Type B pancreatic cell (in vitro differentiated cells): ENCODE results near the gene PASK. TPM values are rescaled to one million over a fixed set of nuclear protein-coding genes. Genes with fewer than 3 reads are reported as not detected.

Experiments used
- DNase-seq: peaks from one replicate; pipeline ENCODE4 v3.0.0; 2021; ENCODE audit warnings: mixed read lengths; ENCODE audit not compliant: unreplicated experiment; ENCODE audit errors: extremely low spot score
- H3K27ac Mint-ChIP-seq: 2 replicates; pipeline ENCODE4 v1.8.0; 2021; ENCODE audit warnings: mild to moderate bottlenecking, mixed read lengths
- H3K27me3 Mint-ChIP-seq: 2 replicates; pipeline ENCODE4 v1.8.0; 2021; ENCODE audit warnings: mixed read lengths
- H3K36me3 Mint-ChIP-seq: 2 replicates; pipeline ENCODE4 v1.8.0; 2021; ENCODE audit warnings: mixed read lengths
- H3K4me1 Mint-ChIP-seq: one replicate; pipeline ENCODE4 v1.8.0; 2021; ENCODE audit warnings: mixed read lengths; ENCODE audit not compliant: unreplicated experiment
- H3K4me3 Mint-ChIP-seq: 2 replicates; pipeline ENCODE4 v1.8.0; 2021; ENCODE audit warnings: mild to moderate bottlenecking, mixed read lengths
- H3K9me3 Mint-ChIP-seq: 2 replicates; pipeline ENCODE4 v1.8.0; 2021; ENCODE audit warnings: mixed read lengths
- total RNA-seq: library from RNA; stranded (reverse); gene quantifications from 2 replicates; pipeline ENCODE4 v1.2.1, GENCODE V29; 2021; ENCODE audit warnings: low replicate concordance
- TF ChIP-seq, protein P1 (sequence below): fragments of 200-600 bp; sonication (generic); conservative IDR thresholded peaks from 2 replicates; pipeline ENCODE4 v1.5.0; 2021; ENCODE audit warnings: antibody characterized with exemption, mild to moderate bottlenecking

The PASK gene
- total RNA-seq, 1 donor from 2014 or later = 50.9 TPM

DNA sequence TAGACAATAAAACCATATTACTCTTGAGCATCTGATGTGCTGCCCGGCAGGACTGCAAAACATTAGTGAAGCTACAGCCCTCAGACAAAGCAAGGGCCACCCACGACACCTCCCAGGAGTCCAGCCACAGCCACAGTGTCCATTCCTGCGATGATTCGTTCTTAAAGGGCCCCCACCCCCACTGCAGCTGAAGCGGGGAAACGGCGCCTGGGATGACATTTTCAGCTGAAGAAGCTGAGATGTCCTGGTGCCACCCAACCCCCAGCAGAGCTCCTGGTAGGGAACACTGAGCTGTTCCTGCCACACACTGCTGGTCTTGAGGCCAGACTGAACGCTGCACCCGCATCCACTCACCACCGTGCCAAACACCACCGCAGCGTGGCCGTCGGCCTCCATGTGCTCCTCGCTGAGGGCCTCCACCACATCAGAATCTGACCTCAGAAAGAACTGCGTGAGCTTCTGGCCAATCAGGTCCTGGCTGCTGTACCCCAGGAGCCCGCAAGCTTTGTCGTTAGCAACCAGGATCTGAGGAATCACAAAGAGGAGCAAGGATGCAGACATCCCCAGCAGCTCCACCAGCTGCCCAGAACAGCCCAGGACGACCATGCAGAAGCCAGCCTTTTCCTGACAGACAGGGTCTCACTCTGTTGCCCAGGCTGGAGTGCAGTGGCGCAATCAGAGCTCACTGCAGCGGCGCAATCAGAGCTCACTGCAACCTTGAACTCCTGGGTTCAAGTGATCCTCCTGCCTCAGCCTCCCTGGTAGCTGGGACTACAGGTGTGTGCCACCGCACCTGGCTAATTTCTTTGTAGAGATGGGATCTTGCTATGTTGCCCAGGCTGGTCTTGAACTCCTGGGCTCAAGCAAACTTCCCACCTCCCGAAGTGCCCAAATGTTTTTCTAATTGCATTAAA lies 9.5 kb downstream of the PASK start:
- Mint-ChIP-seq H3K36me3 (peaks cover 8% of the 10 kb centered on the region), H3K27me3 (no peaks in the 10 kb centered on the region), H3K4me1 (peaks cover 5% of the 10 kb centered on the region), H3K27ac (no peak overlapping the region), H3K9me3 (no peaks in the 10 kb centered on the region), H3K4me3 (no peak overlapping the region)
- DNase-seq = no peak
- TF ChIP-seq, protein P1, sequence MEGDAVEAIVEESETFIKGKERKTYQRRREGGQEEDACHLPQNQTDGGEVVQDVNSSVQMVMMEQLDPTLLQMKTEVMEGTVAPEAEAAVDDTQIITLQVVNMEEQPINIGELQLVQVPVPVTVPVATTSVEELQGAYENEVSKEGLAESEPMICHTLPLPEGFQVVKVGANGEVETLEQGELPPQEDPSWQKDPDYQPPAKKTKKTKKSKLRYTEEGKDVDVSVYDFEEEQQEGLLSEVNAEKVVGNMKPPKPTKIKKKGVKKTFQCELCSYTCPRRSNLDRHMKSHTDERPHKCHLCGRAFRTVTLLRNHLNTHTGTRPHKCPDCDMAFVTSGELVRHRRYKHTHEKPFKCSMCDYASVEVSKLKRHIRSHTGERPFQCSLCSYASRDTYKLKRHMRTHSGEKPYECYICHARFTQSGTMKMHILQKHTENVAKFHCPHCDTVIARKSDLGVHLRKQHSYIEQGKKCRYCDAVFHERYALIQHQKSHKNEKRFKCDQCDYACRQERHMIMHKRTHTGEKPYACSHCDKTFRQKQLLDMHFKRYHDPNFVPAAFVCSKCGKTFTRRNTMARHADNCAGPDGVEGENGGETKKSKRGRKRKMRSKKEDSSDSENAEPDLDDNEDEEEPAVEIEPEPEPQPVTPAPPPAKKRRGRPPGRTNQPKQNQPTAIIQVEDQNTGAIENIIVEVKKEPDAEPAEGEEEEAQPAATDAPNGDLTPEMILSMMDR = no peak

DNA sequence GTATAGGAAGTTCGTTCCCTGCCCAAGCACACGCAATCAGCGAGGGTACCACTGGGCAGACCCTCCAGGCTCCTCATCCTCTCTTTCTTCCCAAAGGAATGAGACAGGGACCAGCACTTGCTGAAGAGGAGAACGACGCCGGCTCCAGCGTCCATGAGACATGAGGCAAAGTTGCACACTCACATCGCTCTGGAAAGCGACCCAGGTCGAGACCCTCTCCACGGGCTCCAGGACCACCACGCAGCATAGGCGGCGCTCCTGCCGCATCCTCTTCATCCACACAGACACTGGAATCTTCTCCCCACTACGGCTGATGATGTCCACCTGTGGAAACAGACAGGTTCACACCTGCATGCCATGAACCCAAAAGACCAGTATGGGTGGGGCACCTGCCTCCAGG lies 10.8 kb downstream of the PASK start:
- TF ChIP-seq, protein P1 = no peak
- peaks cover 5% of the 10 kb centered on the region for H3K4me1 Mint-ChIP-seq
- peaks cover 8% of the 10 kb centered on the region for H3K36me3 Mint-ChIP-seq
- no peaks in the 10 kb centered on the region for H3K27me3 Mint-ChIP-seq
- DNase-seq = no peak
- H3K27ac Mint-ChIP-seq = no peak overlapping the region
- H3K4me3 Mint-ChIP-seq = no peak overlapping the region
- no peaks in the 10 kb centered on the region for H3K9me3 Mint-ChIP-seq

DNA sequence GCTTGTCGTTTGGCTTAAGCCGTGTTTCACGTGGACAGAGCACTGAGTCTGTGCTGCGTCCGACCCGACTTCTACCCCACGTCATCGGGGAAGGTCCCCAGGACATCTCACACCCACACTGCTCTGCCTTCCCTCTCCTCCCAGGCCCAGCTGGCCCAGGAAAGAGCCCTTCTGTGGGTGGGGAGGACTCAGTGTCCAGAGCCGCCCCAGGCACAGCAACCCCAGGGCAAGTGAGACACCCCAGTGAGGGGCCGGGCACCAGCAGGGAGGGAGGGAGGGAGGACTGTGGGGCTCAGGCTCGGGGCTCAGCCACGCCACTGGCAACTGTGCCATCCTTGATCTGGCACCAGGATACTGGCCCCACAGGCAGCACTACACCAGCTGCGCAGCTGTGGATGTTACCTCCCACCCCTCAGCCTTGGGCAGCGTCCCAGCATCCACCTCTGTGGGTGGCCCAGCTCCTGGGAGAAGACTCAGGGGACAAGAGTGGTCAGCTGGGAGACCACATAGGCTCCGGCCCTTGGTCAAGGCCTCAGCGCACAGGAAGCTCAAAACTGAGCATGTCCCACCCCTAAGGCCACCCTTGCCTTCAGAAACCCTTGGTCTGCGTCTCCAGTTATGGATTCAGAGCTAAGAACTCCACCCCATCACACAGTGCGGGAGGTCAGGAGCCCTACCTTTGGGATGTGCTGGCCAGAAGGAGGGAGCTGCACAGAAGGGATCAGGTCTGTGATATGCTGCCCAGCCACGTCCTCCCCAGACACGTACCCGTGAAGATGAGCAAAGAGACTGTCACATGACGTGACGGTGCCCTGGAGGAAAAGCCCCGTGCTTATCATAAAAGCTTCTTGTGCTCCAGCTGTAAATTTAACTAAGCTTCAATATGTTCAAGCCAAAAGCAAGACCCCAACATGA lies 11.7 kb downstream of the PASK start:
- Mint-ChIP-seq H3K27me3 (no peaks in the 10 kb centered on the region), H3K4me1 (peaks cover 5% of the 10 kb centered on the region), H3K27ac (no peak overlapping the region), H3K36me3 (peaks cover 10% of the 10 kb centered on the region), H3K9me3 (no peaks in the 10 kb centered on the region), H3K4me3 (no peak overlapping the region)
- DNase-seq = no peak
- TF ChIP-seq, protein P1 = no peak

DNA sequence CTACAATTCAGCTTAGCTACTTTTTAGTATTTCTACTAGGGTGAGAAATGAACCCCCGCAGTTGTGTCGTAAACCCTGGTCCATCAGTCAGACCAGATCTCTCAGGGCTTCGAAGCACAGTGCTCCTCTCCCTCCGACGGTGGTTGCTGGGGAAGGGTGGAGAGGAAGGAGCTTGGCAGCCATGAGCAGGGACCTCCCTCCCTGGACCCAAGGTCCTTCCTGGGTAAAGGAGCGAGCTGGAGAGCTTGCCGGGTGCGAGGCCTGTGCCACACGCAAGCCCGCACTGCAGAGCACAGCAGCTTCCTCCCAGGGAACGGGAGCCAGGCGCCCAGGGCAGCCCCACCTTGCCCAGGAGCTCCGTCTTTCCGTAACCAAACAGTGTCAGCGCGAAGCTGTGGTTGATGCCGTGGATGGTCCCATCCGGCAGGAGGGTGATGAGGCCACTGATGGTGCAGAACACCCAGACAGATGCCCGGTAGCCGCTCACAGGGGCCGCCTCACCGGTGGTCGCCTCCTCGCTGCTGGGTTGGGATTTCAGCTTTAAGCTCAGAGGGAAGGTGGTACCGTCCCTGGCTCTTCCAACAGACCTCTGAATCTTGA lies 12.5 kb downstream of the PASK start:
- peaks cover 6% of the 10 kb centered on the region for H3K36me3 Mint-ChIP-seq
- no peaks in the 10 kb centered on the region for H3K27me3 Mint-ChIP-seq
- TF ChIP-seq, protein P1 = no peak
- no peaks in the 10 kb centered on the region for H3K9me3 Mint-ChIP-seq
- H3K4me3 Mint-ChIP-seq = no peak overlapping the region
- no peaks in the 10 kb centered on the region for H3K4me1 Mint-ChIP-seq
- no peak overlapping the region for H3K27ac Mint-ChIP-seq
- DNase-seq = no peak

DNA sequence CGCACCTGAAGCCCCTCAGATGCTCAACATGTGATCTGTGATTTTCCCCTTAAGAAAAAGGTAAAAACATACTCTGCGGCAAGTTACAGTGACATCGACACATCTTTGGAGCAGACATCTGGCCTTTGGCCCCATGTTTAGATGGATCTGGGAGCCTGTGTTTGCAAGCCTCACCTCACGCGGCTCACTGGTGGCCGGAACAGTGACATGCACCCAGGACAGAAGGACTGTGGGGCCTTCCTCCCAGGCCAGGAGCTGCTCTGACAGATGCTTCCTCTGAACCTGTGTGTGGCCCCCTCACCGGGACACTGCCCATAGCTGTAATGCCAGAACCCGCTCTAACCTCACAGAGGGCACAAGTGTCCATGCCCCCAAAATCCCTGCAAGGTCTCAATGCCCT lies 13.1 kb downstream of the PASK start:
- Mint-ChIP-seq H3K36me3 (peaks cover 6% of the 10 kb centered on the region), H3K9me3 (no peaks in the 10 kb centered on the region), H3K4me1 (no peaks in the 10 kb centered on the region), H3K4me3 (no peak overlapping the region), H3K27ac (no peak overlapping the region), H3K27me3 (no peaks in the 10 kb centered on the region)
- DNase-seq = no peak
- TF ChIP-seq, protein P1 = no peak
